ENCODE data around the gene SCP2D1. TPM values are rescaled to one million over a fixed set of nuclear protein-coding genes. Genes with fewer than 3 reads are reported as not detected.

Gene SCP2D1
- total and polyA plus RNA-seq, 2 donors (not counting 1 experiment from before 2014, with no cell fraction given), result not detected

DNA sequence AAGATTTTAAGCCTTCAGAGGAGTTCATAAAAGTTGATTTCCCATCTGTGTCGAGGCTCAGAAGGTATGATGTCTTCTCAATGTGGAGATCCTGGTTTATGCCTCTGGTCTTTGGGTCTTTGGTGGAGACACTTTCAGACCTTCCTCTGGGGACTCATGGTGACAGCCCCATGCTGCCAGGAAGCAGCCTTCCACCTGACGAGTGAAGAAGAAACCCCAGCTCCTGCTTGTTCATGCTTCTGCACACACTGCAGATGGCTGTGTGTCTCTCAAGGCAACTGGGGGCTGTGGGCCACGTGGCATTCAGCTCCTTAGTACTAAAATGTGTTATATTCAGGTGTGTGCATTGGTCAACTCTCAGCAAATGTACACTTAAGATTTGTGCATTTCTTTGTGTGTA is 4.9 kb upstream of the SCP2D1 start:
- H2AFZ ChIP-seq (ENCODE audit: insufficient read depth, low read depth, low read length, poor library complexity, severe bottlenecking), result no peak overlapping the region
- Mint-ChIP-seq H3K27me3 (no peaks in the 10 kb centered on the region), H3K27ac (no peak overlapping the region), H3K4me3 (no peak overlapping the region), H3K9me3 (ENCODE audit: insufficient read depth) (no peaks in the 10 kb centered on the region), H3K4me1 (no peaks in the 10 kb centered on the region)
- H3K4me1 ChIP-seq (ENCODE audit: control insufficient read depth in 2 of 2, insufficient read depth in 2 of 2, low read length in 2 of 2), result no peaks in the 10 kb centered on the region
- no peak overlapping the region for H3K4me2 ChIP-seq (replicated peaks; ENCODE audit: low read depth, low read length, poor library complexity, severe bottlenecking)
- no peak for TF ChIP-seq EZH2 (IDR thresholded peaks at IDR 0.05; ENCODE audit: borderline replicate concordance, insufficient read depth, low read depth, low read length, poor library complexity, severe bottlenecking)
- TF ChIP-seq, protein P1, sequence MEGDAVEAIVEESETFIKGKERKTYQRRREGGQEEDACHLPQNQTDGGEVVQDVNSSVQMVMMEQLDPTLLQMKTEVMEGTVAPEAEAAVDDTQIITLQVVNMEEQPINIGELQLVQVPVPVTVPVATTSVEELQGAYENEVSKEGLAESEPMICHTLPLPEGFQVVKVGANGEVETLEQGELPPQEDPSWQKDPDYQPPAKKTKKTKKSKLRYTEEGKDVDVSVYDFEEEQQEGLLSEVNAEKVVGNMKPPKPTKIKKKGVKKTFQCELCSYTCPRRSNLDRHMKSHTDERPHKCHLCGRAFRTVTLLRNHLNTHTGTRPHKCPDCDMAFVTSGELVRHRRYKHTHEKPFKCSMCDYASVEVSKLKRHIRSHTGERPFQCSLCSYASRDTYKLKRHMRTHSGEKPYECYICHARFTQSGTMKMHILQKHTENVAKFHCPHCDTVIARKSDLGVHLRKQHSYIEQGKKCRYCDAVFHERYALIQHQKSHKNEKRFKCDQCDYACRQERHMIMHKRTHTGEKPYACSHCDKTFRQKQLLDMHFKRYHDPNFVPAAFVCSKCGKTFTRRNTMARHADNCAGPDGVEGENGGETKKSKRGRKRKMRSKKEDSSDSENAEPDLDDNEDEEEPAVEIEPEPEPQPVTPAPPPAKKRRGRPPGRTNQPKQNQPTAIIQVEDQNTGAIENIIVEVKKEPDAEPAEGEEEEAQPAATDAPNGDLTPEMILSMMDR (IDR thresholded peaks at IDR 0.05), result no peak
- no peak overlapping the region for H3K4me3 ChIP-seq (ENCODE audit: control extremely low read depth in 1 of 5, extremely low read depth in 1 of 5, insufficient read depth in 1 of 5, low read depth in 2 of 5, low read length in 4 of 5)
- ChIA-PET CTCF (no interaction called here), POLR2A (no interaction called here)
- H3K27ac ChIP-seq (ENCODE audit: low read length in 2 of 2), result no peak overlapping the region
- H3K27me3 ChIP-seq (replicated peaks in 1 of 4; ENCODE audit: control extremely low read depth in 1 of 4, control insufficient read depth in 3 of 4, insufficient read depth in 4 of 4, low read length in 3 of 4), result no peaks in the 10 kb centered on the region
- H3K9me3 ChIP-seq (ENCODE audit: control extremely low read depth in 1 of 3, control insufficient read depth in 2 of 3, insufficient read depth in 1 of 3, low read length in 2 of 3), result no peaks in the 10 kb centered on the region
- no peak for ATAC-seq (ENCODE audit: low read depth)
- H3K79me2 ChIP-seq (ENCODE audit: control insufficient read depth, insufficient read depth, low read length), result no peaks in the 10 kb centered on the region
- H3K9ac ChIP-seq (ENCODE audit: low read length), result no peak overlapping the region
- H3K36me3 ChIP-seq (replicated peaks in 1 of 2; ENCODE audit: control extremely low read depth in 1 of 2, control insufficient read depth in 1 of 2, extremely low read depth in 1 of 2, insufficient read depth in 2 of 2, low read length in 1 of 2), result no peaks in the 10 kb centered on the region
- DNase-seq, result no peak
- 23% methylated on average over 1 of the region's 3 CpGs for WGBS (ENCODE audit: insufficient coverage)
- intact Hi-C loops (cut with micrococcal nuclease), result no loop called here
- no peaks in the 10 kb centered on the region for H4K20me1 ChIP-seq (ENCODE audit: control insufficient read depth, insufficient read depth, low read length, poor library complexity, severe bottlenecking)

DNA sequence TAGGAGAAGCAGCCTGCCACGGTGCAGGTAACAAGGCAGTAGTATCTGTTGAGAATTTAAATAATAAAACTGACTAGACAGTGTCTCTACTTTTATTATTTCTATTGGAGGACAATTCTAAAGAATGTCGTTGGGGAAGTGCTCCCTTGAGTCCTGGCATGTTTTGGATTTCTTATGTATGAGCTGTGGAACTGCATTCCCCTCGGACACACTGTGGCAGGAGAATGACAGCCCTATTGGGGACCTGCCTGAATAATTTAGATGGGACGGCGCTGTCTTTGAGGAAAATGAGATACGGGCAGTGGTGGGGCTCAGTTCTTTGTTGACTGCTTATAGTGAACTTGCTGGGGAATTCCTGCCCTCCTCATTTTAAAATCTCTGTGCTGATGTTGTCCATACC is 2.4 kb upstream of the SCP2D1 start:
- DNase-seq (no peak), ATAC-seq (ENCODE audit: low read depth) (no peak)
- ChIA-PET CTCF (no interaction called here), POLR2A (no interaction called here)
- Histone ChIP-seq H3K36me3 (replicated peaks in 1 of 2; ENCODE audit: control extremely low read depth in 1 of 2, control insufficient read depth in 1 of 2, extremely low read depth in 1 of 2, insufficient read depth in 2 of 2, low read length in 1 of 2) (no peaks in the 10 kb centered on the region), H3K79me2 (ENCODE audit: control insufficient read depth, insufficient read depth, low read length) (no peaks in the 10 kb centered on the region), H3K4me2 (replicated peaks; ENCODE audit: low read depth, low read length, poor library complexity, severe bottlenecking) (no peak overlapping the region), H3K9me3 (ENCODE audit: control extremely low read depth in 1 of 3, control insufficient read depth in 2 of 3, insufficient read depth in 1 of 3, low read length in 2 of 3) (peaks cover 0 to under 1% (median 0%) of the 10 kb centered on the region in 3 donors), H3K9ac (ENCODE audit: low read length) (no peak overlapping the region), H3K27me3 (replicated peaks in 1 of 4; ENCODE audit: control extremely low read depth in 1 of 4, control insufficient read depth in 3 of 4, insufficient read depth in 4 of 4, low read length in 3 of 4) (no peaks in the 10 kb centered on the region), H3K4me1 (ENCODE audit: control insufficient read depth in 2 of 2, insufficient read depth in 2 of 2, low read length in 2 of 2) (no peaks in the 10 kb centered on the region), H2AFZ (ENCODE audit: insufficient read depth, low read depth, low read length, poor library complexity, severe bottlenecking) (no peak overlapping the region), H4K20me1 (ENCODE audit: control insufficient read depth, insufficient read depth, low read length, poor library complexity, severe bottlenecking) (no peaks in the 10 kb centered on the region), H3K27ac (ENCODE audit: low read length in 2 of 2) (no peak overlapping the region), H3K4me3 (ENCODE audit: control extremely low read depth in 1 of 5, extremely low read depth in 1 of 5, insufficient read depth in 1 of 5, low read depth in 2 of 5, low read length in 4 of 5) (no peak overlapping the region)
- H3K27ac Mint-ChIP-seq, result no peak overlapping the region
- 85% methylated on average over 5 of the region's 6 CpGs for WGBS (ENCODE audit: insufficient coverage)
- no peaks in the 10 kb centered on the region for H3K27me3 Mint-ChIP-seq
- no peak overlapping the region for H3K4me3 Mint-ChIP-seq
- H3K4me1 Mint-ChIP-seq, result no peaks in the 10 kb centered on the region
- intact Hi-C loops (cut with micrococcal nuclease), result no loop called here
- TF ChIP-seq, protein P1 (IDR thresholded peaks at IDR 0.05), result no peak
- TF ChIP-seq EZH2 (IDR thresholded peaks at IDR 0.05; ENCODE audit: borderline replicate concordance, insufficient read depth, low read depth, low read length, poor library complexity, severe bottlenecking), result no peak
- no peaks in the 10 kb centered on the region for H3K9me3 Mint-ChIP-seq (ENCODE audit: insufficient read depth)

Data from B cell (primary cell).